HCT116 (cell line): Measurements from ENCODE around the gene CHRNA5.

Experiments
- EZH2phosphoT487 ChIP-seq: fragments of 200-600 bp; IDR thresholded peaks from 2 replicates; pipeline ENCODE4 v1.6.1; 2018; ENCODE audit warnings: antibody characterized with exemption, borderline replicate concordance
- POLR2A ChIP-seq: IDR thresholded peaks from 2 replicates; pipeline ENCODE4 v1.7.0; 2011; ENCODE audit warnings: borderline replicate concordance; ENCODE audit not compliant: insufficient read depth, insufficient read length; ENCODE audit errors: extremely low read depth
- POLR2AphosphoS5 ChIP-seq: IDR thresholded peaks from 2 replicates; pipeline ENCODE4 v1.6.1; 2011; ENCODE audit warnings: mild to moderate bottlenecking, low read depth, low read length, moderate library complexity
- RAD21 ChIP-seq: IDR thresholded peaks from 2 replicates; pipeline ENCODE4 v1.6.1; 2012; ENCODE audit warnings: low read depth, mild to moderate bottlenecking
- YY1 ChIP-seq: IDR thresholded peaks from 2 replicates; pipeline ENCODE4 v1.6.1; 2011; ENCODE audit warnings: low read length, low read depth, moderate library complexity, mild to moderate bottlenecking; ENCODE audit not compliant: insufficient replicate concordance; ENCODE audit errors: extremely low read depth
- TF ChIP-seq, protein P1 (sequence below), 3 experiments: fragments of 200-600 bp in 1 of 3; sonication (generic) in 1 of 3; IDR thresholded peaks in 2 of 3; conservative IDR thresholded peaks in 1 of 3; 2 replicates each; pipeline ENCODE4 v1.5.1; 2012 to 2017; ENCODE audit warnings: low read depth in 2 of 3, low read length in 2 of 3, antibody characterized with exemption in 1 of 3, borderline replicate concordance in 1 of 3, control low read depth in 1 of 3, mild to moderate bottlenecking in 1 of 3, mixed read lengths in 1 of 3, mixed run types in 1 of 3, moderate library complexity in 1 of 3; ENCODE audit not compliant: insufficient read depth in 1 of 3
- TF ChIP-seq, protein P2 (sequence below): IDR thresholded peaks from 2 replicates; pipeline ENCODE4 v1.6.1; 2012; ENCODE audit warnings: low read depth

DNA sequence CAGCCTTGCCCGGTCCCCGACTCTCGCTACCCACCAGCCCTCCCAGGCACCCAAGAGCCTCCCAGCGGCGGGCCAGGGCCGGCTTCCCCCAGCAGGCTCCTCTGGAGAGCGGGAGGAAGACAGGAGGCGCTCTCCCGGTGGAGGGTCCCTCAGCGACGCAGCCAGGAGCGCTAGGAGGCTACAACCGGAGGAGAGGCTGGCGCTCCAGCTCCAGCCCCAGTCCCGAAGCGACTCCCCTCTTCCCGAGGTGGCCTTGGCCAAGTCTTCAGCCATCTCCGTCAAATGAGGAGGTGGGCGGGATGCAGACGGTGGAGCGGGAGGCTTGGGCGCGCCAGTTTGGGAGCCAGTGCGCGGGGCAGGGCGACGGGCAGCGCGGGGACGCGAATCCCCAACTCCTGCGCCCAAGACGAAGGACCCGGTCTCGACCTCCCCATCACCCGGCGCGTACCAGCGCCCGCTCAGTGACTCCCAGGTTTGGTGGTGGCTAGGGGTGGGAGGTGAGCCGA lies 54.8 kb downstream of the CHRNA5 start:
- TF ChIP-seq POLR2AphosphoS5 (no peak), YY1 (no peak), EZH2phosphoT487 (no peak), RAD21 (no peak), POLR2A (no peak)
- TF ChIP-seq, protein P1, sequence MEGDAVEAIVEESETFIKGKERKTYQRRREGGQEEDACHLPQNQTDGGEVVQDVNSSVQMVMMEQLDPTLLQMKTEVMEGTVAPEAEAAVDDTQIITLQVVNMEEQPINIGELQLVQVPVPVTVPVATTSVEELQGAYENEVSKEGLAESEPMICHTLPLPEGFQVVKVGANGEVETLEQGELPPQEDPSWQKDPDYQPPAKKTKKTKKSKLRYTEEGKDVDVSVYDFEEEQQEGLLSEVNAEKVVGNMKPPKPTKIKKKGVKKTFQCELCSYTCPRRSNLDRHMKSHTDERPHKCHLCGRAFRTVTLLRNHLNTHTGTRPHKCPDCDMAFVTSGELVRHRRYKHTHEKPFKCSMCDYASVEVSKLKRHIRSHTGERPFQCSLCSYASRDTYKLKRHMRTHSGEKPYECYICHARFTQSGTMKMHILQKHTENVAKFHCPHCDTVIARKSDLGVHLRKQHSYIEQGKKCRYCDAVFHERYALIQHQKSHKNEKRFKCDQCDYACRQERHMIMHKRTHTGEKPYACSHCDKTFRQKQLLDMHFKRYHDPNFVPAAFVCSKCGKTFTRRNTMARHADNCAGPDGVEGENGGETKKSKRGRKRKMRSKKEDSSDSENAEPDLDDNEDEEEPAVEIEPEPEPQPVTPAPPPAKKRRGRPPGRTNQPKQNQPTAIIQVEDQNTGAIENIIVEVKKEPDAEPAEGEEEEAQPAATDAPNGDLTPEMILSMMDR (IDR thresholded peaks at IDR 0.05 in 2 of 3, conservative IDR thresholded peaks at IDR 0.05 in 1 of 3; ENCODE audit: borderline replicate concordance in 1 of 3, insufficient read depth in 1 of 3, low read depth in 2 of 3, low read length in 2 of 3), result no peak
- TF ChIP-seq, protein P2, sequence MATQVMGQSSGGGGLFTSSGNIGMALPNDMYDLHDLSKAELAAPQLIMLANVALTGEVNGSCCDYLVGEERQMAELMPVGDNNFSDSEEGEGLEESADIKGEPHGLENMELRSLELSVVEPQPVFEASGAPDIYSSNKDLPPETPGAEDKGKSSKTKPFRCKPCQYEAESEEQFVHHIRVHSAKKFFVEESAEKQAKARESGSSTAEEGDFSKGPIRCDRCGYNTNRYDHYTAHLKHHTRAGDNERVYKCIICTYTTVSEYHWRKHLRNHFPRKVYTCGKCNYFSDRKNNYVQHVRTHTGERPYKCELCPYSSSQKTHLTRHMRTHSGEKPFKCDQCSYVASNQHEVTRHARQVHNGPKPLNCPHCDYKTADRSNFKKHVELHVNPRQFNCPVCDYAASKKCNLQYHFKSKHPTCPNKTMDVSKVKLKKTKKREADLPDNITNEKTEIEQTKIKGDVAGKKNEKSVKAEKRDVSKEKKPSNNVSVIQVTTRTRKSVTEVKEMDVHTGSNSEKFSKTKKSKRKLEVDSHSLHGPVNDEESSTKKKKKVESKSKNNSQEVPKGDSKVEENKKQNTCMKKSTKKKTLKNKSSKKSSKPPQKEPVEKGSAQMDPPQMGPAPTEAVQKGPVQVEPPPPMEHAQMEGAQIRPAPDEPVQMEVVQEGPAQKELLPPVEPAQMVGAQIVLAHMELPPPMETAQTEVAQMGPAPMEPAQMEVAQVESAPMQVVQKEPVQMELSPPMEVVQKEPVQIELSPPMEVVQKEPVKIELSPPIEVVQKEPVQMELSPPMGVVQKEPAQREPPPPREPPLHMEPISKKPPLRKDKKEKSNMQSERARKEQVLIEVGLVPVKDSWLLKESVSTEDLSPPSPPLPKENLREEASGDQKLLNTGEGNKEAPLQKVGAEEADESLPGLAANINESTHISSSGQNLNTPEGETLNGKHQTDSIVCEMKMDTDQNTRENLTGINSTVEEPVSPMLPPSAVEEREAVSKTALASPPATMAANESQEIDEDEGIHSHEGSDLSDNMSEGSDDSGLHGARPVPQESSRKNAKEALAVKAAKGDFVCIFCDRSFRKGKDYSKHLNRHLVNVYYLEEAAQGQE, result no peak
